HL-60 (cell line): Measurements from ENCODE around the gene PIAS4.
A peak's percentile ranks its signal among the peaks of the same experiment; 100 is the strongest.

Source experiments
- DNase-seq, 2 experiments: peaks; one replicate each; pipeline ENCODE4 v3.0.0-alpha.2; 2010 to 2020; ENCODE audit warnings: low read depth in 1 of 2, low spot score in 1 of 2
- H3K27ac ChIP-seq: fragments of 250-450 bp; sonication (Bioruptor Pico); replicated peaks from 2 replicates; pipeline ENCODE4 v1.5.1; 2020; ENCODE audit warnings: mild to moderate bottlenecking, moderate library complexity
- H3K27me3 ChIP-seq: fragments of 250-450 bp; sonication (Bioruptor Pico); 2 replicates; pipeline ENCODE4 v1.5.1; 2021; ENCODE audit warnings: mild to moderate bottlenecking, moderate library complexity; ENCODE audit not compliant: insufficient read depth, poor library complexity, severe bottlenecking
- H3K4me3 ChIP-seq: replicated peaks from 2 replicates; pipeline ENCODE4 v1.5.1; 2011; ENCODE audit warnings: mild to moderate bottlenecking, control low read depth, low read length; ENCODE audit not compliant: insufficient read depth
- GABPA ChIP-seq: IDR thresholded peaks from 2 replicates; pipeline ENCODE4 v1.6.1; 2012; ENCODE audit warnings: low read depth
- POLR2AphosphoS5 ChIP-seq: IDR thresholded peaks from 2 replicates; pipeline ENCODE4 v1.6.1; 2012; ENCODE audit warnings: low read depth
- SPI1 ChIP-seq: IDR thresholded peaks from 2 replicates; pipeline ENCODE4 v1.6.1; 2012; ENCODE audit warnings: low read depth, mild to moderate bottlenecking, borderline replicate concordance
- TF ChIP-seq, protein P1 (sequence below): IDR thresholded peaks from one replicate; pipeline ENCODE4 v1.5.1; 2011; ENCODE audit warnings: low read length, control low read depth, inconsistent platforms; ENCODE audit not compliant: insufficient read depth
- TF ChIP-seq, protein P2 (sequence below): IDR thresholded peaks from 2 replicates; pipeline ENCODE4 v1.6.1; 2012; ENCODE audit warnings: low read depth; ENCODE audit not compliant: insufficient replicate concordance

PIAS4 gene

DNA sequence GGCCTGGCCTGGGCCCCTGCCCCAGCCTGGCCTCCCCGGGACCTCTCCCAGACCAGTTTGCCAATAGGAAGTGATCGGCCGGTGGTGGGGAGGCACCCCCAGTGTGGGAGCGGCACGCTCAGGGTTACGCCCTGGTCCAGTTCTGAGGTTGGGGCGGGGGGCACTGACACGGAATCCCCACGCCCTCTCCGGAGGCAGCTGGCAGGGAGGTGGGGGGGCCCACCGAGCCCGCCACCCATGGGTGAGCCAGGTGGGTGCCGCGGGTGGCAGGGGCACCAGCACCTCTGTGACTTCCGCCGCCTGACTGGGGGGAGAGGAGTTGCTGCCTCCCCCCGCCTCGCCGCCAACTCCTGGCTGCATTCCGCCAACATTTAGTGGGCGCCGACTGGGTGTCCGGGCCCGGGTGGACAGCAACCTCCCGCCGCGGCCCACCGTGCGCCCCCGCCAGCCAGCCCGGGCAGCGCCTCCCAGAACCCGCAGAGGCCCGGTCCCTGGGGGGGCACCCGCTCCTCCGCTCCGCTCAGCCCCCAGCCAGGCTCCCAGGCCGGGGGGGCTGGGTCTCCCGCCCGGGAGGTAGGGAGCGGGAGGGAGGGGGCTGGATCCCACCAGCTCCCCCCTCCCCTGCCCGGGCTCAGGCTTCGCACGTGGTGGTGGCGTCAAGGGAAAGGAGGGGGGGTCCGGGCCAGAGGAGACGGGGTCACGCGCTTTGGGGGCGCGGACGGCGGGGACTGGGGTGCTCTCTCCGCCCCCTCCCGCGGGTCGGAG lies 57.1 kb downstream of the PIAS4 start:
- Histone ChIP-seq H3K4me3 (peak overlapping the region; percentile 91), H3K27ac (peak overlapping the region; percentile 90), H3K27me3 (no peaks in the 10 kb centered on the region)
- TF ChIP-seq POLR2AphosphoS5 (no peak), SPI1 (no peak), GABPA (no peak)
- TF ChIP-seq, protein P1, sequence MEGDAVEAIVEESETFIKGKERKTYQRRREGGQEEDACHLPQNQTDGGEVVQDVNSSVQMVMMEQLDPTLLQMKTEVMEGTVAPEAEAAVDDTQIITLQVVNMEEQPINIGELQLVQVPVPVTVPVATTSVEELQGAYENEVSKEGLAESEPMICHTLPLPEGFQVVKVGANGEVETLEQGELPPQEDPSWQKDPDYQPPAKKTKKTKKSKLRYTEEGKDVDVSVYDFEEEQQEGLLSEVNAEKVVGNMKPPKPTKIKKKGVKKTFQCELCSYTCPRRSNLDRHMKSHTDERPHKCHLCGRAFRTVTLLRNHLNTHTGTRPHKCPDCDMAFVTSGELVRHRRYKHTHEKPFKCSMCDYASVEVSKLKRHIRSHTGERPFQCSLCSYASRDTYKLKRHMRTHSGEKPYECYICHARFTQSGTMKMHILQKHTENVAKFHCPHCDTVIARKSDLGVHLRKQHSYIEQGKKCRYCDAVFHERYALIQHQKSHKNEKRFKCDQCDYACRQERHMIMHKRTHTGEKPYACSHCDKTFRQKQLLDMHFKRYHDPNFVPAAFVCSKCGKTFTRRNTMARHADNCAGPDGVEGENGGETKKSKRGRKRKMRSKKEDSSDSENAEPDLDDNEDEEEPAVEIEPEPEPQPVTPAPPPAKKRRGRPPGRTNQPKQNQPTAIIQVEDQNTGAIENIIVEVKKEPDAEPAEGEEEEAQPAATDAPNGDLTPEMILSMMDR, result no peak
- TF ChIP-seq, protein P2, sequence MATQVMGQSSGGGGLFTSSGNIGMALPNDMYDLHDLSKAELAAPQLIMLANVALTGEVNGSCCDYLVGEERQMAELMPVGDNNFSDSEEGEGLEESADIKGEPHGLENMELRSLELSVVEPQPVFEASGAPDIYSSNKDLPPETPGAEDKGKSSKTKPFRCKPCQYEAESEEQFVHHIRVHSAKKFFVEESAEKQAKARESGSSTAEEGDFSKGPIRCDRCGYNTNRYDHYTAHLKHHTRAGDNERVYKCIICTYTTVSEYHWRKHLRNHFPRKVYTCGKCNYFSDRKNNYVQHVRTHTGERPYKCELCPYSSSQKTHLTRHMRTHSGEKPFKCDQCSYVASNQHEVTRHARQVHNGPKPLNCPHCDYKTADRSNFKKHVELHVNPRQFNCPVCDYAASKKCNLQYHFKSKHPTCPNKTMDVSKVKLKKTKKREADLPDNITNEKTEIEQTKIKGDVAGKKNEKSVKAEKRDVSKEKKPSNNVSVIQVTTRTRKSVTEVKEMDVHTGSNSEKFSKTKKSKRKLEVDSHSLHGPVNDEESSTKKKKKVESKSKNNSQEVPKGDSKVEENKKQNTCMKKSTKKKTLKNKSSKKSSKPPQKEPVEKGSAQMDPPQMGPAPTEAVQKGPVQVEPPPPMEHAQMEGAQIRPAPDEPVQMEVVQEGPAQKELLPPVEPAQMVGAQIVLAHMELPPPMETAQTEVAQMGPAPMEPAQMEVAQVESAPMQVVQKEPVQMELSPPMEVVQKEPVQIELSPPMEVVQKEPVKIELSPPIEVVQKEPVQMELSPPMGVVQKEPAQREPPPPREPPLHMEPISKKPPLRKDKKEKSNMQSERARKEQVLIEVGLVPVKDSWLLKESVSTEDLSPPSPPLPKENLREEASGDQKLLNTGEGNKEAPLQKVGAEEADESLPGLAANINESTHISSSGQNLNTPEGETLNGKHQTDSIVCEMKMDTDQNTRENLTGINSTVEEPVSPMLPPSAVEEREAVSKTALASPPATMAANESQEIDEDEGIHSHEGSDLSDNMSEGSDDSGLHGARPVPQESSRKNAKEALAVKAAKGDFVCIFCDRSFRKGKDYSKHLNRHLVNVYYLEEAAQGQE, result no peak
- peak; percentile 44 to 86 for DNase-seq

DNA sequence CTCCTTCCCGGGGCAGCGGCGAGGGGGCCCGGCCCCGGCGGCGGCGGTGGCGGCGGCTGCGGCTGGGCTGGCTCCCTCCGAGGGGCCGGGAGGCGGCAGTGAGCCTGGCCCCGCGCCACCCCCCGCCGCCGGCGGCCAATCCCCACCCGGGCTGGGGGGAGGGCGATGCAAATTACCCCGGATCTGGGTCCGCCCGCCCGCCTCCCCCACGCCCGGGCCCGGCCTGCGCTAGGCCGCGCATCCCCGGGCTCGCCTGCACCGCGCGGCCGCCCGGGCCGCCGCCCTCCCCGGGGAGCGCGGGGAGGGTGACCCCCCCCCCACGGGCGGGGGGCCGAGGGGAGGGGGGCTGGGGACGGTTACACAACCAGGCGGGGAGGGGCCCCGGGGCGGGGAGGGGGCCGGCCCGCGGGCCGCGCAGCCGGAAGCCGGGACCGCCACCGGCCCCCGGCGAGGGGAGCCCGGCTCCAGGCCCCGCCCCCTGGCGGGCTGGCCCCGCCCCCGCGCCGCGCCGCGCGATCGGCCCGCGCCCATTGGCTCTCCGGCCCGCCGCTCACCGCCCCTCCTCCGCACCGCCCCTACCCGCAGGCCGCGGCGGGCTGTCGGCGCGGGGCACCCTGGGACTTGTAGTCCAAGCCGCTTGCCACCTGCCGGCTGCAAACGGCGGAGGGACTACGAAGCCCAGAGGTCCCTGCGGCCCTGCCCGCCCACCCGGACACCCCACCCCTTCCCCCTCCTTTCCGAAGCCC lies 58.1 kb downstream of the PIAS4 start:
- DNase-seq, result peak; percentile 95
- Histone ChIP-seq H3K27me3 (no peaks in the 10 kb centered on the region), H3K27ac (no peak overlapping the region), H3K4me3 (peak overlapping the region; percentile 91)
- TF ChIP-seq POLR2AphosphoS5, result peak; percentile 19; the same call in 1 of the 2 replicates
- TF ChIP-seq GABPA, result no peak

DNA sequence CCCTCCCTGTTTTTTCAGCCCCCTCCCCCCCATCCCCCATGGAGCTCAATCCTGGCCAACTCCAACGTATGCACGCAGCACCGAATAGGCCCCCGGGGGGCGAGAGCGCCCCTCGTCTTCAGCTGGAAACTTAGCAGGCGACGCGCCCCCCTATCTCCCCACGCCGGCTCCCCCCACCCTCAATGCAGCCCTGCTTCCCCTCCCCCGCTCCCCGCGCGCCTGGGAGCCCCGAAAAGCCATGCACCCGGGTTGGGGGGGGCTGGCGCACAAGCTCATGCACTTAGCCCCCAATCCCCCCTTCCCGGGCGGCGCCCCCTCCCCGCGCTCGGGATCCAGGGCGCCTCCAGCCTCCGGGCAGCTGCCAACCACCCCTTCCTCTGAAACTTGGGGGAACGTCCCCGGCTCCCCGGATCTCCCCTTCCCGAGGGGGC lies 58.7 kb downstream of the PIAS4 start:
- DNase-seq, result no peak
- Histone ChIP-seq H3K4me3 (peak overlapping the region; percentile 61), H3K27me3 (no peaks in the 10 kb centered on the region), H3K27ac (peak overlapping the region; percentile 98)
- 0 out of 2 replicates have a peak, but pooled peaks have one; percentile 4 for TF ChIP-seq POLR2AphosphoS5
- TF ChIP-seq, protein P1, result no peak

DNA sequence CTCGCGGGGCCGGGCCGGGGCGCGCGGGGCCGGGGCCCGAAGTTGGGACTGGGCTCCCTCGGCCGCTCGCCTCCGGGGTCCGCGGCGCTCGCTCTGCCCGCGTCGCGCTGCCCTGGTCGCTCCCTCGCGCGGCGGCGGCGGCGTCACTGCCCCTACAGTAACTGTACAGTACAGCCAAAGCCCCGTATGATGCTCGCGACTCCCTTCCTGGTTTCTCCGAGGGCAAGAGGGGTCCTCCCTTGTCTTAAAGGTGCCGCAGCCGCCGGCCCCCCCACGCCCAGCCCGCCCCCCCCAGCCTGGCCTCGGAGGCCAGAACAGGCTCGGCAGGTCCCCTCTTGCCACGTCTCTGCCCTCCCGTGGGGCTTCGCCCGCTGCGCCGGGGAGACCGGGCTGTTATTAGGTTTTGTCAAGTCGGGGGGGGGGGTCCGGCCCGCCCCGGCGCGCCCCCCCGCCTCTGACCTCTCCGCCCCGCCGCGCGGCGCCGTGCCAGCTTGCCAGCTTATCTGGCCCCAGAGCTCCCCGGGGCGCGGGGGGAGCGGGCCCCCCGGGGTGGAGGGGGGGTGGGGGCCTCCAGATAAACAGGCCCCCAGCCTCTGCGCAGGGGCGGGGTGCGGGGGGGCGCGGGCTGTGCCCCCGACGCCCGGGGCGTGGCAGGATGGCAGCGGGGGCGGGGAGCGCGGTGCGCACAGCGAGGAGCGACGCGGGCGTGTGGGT lies 59.3 kb downstream of the PIAS4 start, which contains the start of gene ZBTB7A:
TSS of gene ZBTB7A (minus strand) at position 218 of the 714 bp plus-strand sequence. CDS start 11,667 bp downstream, outside the sequence.
- Histone ChIP-seq H3K27me3 (no peaks in the 10 kb centered on the region), H3K27ac (peak within 1 kb of the TSS; percentile 98)
- peak; percentile 76 to 86 for DNase-seq

More for the DNA sequence above, 59.3 kb downstream of the PIAS4 start, which contains the start of gene ZBTB7A:
- H3K4me3 ChIP-seq, result peak within 1 kb of the TSS; percentile 61
- TF ChIP-seq, protein P1, result no peak
- TF ChIP-seq SPI1, result no peak
- TF ChIP-seq, protein P2, result no peak
- TF ChIP-seq POLR2AphosphoS5, result peak; percentile 21
- TF ChIP-seq GABPA, result no peak
